Right ventricle myocardium inferior (tissue), 1 donor: Measurements from ENCODE around the gene MACROD1. TPM values are rescaled to one million over a fixed set of nuclear protein-coding genes. Genes with fewer than 3 reads are reported as not detected.
A peak's percentile ranks its signal among the peaks of the same experiment; 100 is the strongest.
"Not testable (repeated sequence)": the region's sequence is repeated elsewhere in the genome, so short reads cannot be mapped to it uniquely, and the experiment has no call there.

Source experiments
- ATAC-seq: fragments of 200-7000 bp; cut with Tn5 transposase; one replicate; pipeline ENCODE4 v1.9.1; 2020; ENCODE audit warnings: mild to moderate bottlenecking, moderate library complexity
- DNase-seq: peaks from one replicate; pipeline ENCODE4 v3.0.0; 2021; ENCODE audit errors: missing footprints
- intact Hi-C: fragments of 100-400 bp; cut with DNase I; formaldehyde crosslinking; loops from one replicate; pipeline ENCODE4 v1.11.0; 2022
- total RNA-seq: library from RNA; stranded (reverse); fragmentation: NEBNext Ultra II Directional; extraction: Animal tissue kit (Norgen Biotek cat#: 25700); gene quantifications from one replicate; pipeline ENCODE4 v1.2.1, GENCODE V29; 2021
- donor health status: DM: no; HTN: yes; CAD: no; lungs with severe emphysema.

MACROD1 gene
- total RNA-seq, 1 donor from 2014 or later, result 119 TPM

DNA sequence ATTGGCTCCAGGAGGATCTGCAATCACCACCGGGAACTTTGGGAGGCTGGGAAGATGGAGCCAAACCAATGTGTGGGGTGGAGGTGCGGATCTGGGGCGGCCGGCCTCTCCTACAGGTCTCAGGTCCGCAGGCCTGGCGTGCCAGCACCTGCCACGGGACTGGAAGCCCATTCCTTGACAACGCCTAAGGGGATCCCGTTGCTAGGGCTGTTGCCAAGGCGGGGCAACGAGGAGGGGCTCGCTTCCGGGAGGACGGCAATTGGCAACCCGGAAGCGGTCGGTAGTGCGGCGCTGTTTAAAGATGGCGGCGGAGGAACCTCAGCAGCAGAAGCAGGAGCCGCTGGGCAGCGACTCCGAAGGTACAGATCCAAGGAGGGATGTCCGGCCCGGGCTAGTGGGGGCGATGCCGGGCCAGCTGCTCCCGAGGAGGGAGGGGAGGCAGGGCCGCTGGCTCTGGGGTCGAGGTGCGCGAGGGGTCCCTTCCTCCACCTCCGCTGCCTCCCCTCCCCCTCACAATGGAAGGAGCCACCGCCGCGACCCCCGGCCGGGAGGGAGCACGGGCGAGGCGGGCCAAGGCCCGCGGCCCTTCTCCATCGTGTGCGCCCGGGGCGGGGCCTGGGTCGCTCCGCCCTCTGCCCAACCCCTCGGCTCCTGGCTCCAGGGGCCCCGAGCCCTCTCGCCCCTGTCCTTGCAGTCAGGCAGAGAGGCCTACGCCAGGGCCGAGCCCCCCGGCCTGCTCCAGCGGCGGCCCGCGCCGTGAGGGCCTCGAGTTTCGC lies 179.6 kb downstream of the MACROD1 start, which contains the start of gene OTUB1:
OTUB1 (plus strand) TSS at position 283 of the 776 bp plus-strand sequence; CDS start at position 302, 19 bp downstream.
- DNase-seq, result peak; percentile 95
- ATAC-seq, result peak; percentile 94
- intact Hi-C loops, result no loop called here

DNA sequence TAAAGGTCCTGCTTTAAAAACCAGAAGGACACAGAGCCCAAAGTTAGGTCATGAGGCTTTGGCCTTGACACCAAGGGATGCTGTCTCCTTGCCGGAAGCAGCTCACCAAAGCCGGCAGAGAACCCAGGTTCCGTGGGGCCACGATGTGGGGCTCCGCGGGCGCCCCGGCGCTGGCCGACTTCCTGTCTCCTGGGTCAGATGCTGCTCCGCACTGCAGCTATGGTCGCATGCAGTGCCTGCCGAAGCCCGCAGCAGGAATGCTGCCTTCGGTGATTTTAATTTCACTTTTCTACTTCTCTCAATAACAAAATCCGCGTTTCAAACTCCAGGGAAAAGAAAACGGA lies 180.1 kb downstream of the MACROD1 start:
- DNase-seq, result no peak
- ATAC-seq, result peak; percentile 21

DNA sequence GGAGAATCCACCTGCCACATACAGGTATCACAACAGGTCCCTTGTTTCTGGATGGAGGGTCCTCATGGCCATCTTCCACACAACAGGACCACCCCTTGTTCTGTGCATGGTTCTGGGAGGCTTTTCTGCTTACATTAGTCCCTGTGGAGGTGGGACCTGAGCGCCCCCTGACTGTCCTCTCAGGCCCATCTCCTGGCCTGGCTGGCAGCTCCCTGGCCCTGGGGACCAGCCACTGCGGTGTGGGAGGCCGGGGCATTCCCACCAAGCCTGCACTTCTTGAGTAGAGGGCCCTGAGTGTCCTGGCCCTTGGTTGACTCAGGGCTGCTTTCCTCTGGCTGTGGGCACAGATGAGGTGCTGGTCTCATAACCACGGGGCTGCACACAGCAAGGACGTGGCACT lies 186.5 kb downstream of the MACROD1 start:
- no peak for ATAC-seq
- intact Hi-C loops, result no loop called here
- DNase-seq, result no peak

More for the DNA sequence above, 180.1 kb downstream of the MACROD1 start:
- intact Hi-C loops, result no loop called here

DNA sequence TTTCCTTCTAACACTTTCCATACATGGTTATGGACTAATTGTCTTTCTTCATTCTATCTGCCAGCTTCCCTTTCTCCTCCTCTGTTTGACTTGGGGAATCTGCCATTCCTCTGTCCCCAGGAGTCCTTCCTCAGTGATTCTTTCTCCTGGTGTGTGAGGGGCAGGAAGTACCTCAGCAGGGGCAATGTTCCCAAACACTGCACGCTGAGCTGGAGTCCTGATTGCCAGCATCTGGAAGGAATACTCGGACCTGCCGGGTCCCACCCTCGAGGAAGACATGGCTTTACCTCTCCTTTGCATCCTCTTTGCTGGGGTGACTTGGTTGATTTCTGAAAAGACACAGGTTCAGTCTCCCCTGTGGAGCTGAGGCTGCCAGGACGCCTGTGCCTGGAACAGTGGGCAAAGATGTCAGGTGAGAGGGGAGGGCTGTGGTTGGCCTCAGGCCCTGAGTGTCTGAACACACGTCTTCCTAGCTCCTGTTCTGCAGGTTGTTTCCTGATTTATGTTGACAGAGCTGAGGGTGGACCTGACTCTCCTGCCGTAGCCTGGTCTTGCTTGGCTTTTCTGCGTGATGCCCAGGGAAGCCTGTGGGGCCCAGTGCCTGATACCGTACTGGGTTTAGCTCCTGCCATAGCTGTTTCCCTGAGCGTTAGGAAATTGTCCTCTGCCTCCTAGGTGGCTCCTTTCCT lies 187.2 kb downstream of the MACROD1 start:
- DNase-seq (no peak), ATAC-seq (no peak)
- intact Hi-C loops, result no loop called here

DNA sequence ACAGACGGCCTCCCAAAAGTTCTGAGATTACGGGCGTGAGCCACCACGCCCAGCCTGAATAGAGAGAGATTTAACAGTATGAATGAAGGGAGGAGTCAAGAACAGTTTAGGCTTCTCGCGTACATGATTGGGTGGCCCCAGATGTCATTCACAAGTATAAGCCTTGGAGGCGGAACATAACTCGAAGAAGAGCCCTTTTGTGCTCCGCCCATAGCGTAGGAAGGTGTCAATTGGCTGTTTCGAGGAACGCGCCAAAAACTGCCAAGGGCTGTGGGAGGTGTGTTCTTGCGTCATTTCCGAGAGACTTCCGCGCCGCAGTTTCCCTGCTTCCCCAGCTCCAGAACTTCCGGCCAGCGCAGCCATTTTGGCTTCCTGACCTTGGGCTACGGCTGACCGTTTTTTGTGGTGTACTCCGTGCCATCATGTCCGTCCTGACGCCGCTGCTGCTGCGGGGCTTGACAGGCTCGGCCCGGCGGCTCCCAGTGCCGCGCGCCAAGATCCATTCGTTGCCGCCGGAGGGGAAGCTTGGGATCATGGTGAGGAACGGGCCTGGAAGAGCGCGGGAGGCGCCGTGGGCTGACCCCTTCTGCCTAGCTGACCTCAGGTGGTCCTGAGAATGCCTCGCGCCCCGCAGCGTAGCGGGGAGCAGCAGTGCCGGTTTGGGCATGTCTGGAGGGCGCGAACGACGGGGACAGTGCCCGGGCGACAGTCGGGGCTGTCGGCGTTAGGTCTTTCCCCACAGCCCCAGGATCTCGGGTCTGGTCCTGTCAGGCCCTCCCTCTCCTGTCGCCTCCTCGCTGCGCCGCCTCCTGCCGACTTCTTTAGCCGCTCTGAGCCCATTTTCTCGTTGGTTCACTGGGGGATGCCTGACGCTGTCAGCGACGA lies 191.4 kb downstream of the MACROD1 start, which contains the start of gene COX8A:
COX8A (plus strand) TSS at position 362 of the 885 bp plus-strand sequence; CDS start at position 423, 61 bp downstream.
- peak; percentile 97 for DNase-seq
- intact Hi-C loops, result loop anchor here (1.0 kb wide), 1 partner anchor 136 kb away; no protein-coding TSS in a partner anchor
- ATAC-seq, result peak; percentile 96

DNA sequence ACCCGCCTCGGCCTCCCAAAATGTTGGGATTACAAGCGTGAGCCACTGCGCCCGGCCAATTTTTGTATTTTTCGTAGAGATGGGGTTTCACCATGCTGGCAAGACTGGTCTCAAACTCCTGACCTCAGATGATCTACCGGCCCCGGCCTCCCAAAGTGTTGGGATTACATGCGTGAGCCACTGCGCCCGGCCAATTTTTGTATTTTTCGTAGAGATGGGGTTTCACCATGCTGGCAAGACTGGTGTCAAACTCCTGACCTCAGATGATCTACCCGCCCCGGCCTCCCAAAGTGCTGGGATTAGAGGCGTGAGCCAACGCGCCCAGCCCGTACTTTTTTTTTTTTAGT lies 192.0 kb downstream of the MACROD1 start:
- DNase-seq, ATAC-seq: not testable (repeated sequence)
- intact Hi-C loops, result loop anchor here (1.0 kb wide), 1 partner anchor 136 kb away; no protein-coding TSS in a partner anchor

DNA sequence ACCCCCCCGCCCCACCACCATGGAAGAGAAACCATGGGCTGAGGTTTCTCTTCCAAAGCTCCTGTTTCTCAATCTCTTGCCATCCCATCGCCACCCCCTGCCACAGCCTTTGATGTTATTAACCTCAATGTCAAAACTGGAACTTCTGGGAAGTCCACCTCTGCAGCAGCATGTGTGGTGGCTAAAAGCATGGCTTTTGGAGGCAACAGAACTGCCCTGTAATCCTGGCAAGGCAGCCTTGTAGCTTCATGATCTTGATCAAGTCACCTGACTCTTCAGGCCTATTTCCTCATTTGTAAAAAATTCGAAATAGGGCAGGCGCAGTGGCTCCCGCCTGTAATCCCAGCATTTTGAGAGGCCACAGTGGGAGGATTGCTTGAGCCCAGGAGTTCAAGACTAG lies 195.0 kb downstream of the MACROD1 start:
- ATAC-seq (no peak), DNase-seq (no peak)
- intact Hi-C loops, result no loop called here

DNA sequence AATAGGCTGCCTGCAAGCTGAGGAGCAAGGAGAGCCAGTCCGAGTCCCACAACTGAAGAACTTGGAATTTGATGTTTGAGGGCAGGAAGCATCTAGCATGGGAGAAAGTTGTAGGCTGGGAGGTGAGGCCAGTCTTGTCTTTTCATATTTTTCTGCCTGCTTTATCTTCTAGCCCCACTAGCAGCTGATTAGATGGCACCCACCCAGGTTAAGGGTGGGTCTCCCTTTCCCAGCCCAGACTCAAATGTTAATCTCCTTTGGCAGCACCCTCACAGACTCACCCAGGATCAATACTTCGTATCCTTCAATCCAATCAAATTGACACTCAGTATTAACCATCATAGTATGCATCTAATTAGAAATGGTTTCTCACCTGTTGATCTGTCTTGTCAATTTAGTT lies 196.5 kb downstream of the MACROD1 start:
- no peak for ATAC-seq
- no peak for DNase-seq
- intact Hi-C loops, result no loop called here

DNA sequence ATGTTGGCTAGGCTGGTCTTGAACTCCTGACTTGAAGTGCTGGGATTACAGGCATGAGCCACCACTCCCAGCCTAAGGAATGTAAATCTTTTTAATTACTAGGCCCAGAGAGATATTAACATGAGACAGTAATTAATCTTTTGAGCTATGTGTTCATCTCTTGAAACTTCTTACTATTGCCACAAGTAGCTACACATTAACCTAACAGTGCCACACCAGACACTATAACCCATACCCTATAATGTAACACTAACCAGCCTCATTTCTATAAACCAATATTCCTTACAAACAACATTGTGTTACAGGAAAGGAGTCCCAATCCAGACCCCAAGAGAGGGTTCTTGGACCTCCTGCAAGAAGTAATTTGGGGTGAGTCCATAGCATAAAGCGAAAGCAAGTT lies 199.5 kb downstream of the MACROD1 start:
- no peak for ATAC-seq
- intact Hi-C loops, result no loop called here
- no peak for DNase-seq

DNA sequence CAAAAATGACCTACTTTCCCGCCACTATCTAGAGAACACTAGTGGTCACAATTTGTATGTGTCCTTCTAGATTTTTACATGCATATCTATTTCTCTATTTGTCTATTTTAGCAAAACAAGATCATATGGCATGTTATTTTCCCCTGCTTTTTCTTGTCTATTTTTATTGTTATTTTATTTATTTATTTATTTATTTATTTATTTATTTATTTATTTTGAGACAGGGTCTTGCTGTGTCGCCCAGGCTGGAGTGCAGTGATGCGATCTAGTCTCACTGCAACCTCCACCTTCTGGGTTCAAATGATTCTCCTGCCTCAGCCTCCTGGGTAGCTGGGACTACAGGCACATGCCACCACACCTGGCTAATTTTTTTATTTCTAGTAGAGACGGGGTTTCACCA lies 202.0 kb downstream of the MACROD1 start:
- intact Hi-C loops, DNase-seq, ATAC-seq: not testable (repeated sequence)

DNA sequence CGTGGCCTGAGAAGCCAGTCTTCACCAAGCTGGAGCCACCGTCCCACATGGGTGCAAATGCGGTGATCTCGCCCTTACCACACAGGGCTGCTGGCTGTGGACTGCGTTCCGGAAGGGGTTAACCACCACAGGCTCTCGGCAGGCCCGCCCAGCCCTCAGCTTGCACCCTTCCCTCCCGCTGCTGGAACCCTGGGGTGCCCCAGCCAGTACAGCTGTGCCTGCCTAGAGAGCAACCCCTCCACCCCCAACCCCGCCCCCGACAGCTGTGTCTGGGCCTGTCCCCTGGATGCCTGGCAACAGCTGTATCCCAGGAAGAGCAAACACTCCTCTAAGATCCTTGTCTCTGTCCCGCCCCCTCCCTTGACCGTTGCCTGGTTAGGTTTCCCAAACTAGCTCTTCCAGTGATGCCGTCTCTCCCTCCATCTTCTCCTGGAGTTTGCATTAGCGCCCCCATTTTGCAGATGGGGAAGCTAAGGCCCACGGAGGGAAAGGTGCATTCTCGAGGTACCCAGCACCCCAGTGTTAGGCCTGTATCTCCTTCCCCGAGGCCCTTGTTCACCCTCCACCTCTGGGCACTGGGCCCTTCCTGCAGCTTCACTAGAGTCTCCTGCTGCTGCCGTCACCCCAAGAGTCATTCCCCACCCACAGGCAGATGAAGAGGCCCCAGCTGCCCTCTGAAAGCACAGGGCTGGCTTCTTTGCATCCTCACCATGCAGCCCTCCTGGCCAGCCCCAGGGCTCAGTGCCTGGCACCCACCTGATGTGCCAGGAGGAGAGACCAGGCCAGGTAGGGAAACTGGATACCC lies 204.1 kb downstream of the MACROD1 start:
- intact Hi-C loops, result no loop called here
- DNase-seq, result no peak
- ATAC-seq, result peak; percentile 12

DNA sequence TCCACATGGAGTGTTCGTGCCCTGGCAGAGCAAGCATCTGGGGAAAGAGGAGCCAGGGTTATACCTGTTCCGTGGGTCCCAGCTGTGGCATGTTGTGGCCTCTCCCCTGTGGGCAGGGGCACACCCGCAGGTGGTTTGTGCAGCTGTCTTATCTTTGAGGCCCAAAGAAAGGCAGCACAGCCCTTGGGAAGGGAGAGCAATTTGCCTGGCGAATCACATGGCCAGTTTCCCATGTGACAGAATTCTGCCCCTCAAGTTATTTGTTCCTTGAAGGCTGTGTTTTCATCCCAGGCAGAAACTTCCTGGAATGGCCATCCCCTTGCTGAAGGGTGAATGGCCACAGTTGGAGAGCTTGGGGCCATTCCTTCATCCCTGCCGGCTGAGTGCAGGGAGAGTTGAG lies 207.9 kb downstream of the MACROD1 start:
- DNase-seq, result no peak
- intact Hi-C loops, result no loop called here
- no peak for ATAC-seq

DNA sequence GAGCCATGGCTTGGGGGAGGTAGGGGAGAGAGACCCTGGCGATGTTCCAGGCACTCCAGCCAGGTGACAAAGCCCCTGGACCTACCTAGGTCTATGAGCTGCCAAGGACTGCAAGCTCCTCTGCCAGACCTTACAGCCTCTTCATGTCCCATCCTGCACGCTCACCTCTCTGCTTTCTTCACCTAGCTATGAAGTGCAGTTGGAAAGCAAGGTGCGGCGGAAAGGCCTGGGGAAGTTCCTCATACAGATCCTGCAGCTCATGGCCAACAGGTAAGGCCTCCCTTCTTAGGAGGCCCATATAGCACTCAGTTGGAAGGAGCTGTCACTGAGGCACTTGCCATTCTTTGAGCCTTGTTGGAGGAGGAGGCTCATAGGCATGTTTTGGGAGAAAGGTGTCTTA lies 213.3 kb downstream of the MACROD1 start:
- intact Hi-C loops, result no loop called here
- no peak for ATAC-seq
- DNase-seq, result no peak

DNA sequence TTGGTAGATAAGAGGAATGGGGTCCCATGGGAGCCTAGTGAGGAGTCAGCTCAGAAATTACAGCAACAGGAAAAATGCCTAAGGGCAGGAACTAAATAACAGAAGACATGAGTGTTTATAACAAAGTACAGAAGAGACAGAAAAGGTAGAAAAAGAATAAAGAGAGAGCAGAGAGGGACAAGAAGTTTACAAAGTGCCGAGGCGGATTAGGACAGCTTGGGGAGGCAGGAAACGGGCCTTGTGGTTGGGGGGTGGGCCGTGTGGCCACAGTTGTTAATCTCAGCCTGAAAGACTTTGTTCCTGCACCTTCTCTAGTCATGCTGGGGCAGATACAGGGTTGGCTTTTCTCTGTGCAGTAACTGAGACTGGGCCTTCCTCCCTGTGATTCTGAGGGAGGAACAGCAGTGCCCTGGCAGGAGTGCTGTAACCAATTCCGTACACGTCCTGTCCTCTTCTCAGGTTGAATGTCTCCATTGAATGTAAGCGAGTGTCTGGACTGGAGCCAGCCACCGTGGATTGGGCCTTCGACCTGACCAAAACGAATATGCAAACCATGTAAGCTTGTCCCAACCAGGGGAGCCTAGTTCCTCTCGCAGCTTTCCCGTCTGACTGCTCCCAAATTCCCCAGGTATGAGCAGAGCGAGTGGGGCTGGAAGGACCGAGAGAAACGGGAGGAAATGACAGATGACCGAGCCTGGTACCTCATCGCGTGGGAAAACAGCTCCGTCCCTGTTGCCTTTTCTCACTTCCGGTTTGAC lies 214.0 kb downstream of the MACROD1 start:
- DNase-seq (no peak), ATAC-seq (no peak)
- intact Hi-C loops, result no loop called here
